NCI-H2029 treated with DMSO at 0.1 percent for 48 hours (cell line): ENCODE data around the gene TUBGCP6.
"Not testable (repeated sequence)": the region's sequence is repeated elsewhere in the genome, so short reads cannot be mapped to it uniquely, and the experiment has no call there.

ENCODE experiments used
- DNase-seq: peaks from one replicate; lab custom pipeline; 2025; lab: John Stamatoyannopoulos, UW

Gene TUBGCP6

GRCh38 chr22:50280022-50280707, 35.3 kb upstream of the TUBGCP6 start:
- DNase-seq = no peak

GRCh38 chr22:50278956-50279619, 34.3 kb upstream of the TUBGCP6 start:
- no peak for DNase-seq

GRCh38 chr22:50278461-50278860, 33.6 kb upstream of the TUBGCP6 start:
- no peak for DNase-seq

- no peak for DNase-seq
These were observed 32.9 kb upstream of the TUBGCP6 start for GRCh38 chr22:50277761-50278160.

GRCh38 chr22:50276143-50276542, 31.3 kb upstream of the TUBGCP6 start:
- no peak for DNase-seq

- DNase-seq = no peak
These were observed 30.6 kb upstream of the TUBGCP6 start for GRCh38 chr22:50275181-50276055.

- DNase-seq = no peak
These were observed 29.9 kb upstream of the TUBGCP6 start for GRCh38 chr22:50274771-50275170.

- DNase-seq = no peak
These were observed 29.5 kb upstream of the TUBGCP6 start for GRCh38 chr22:50274311-50274710.

GRCh38 chr22:50273781-50274180, 29.0 kb upstream of the TUBGCP6 start:
- not testable (repeated sequence) for DNase-seq

- DNase-seq = not testable (repeated sequence)
These were observed 28.5 kb upstream of the TUBGCP6 start for GRCh38 chr22:50273352-50273751.

GRCh38 chr22:50272044-50272802, 27.4 kb upstream of the TUBGCP6 start:
- no peak for DNase-seq

- no peak for DNase-seq
These were observed 26.7 kb upstream of the TUBGCP6 start for GRCh38 chr22:50271519-50271970.

- DNase-seq = no peak
These were observed 26.0 kb upstream of the TUBGCP6 start for GRCh38 chr22:50270666-50271394.

- DNase-seq = no peak
These were observed 25.3 kb upstream of the TUBGCP6 start, which contains the start of gene MAPK11 for GRCh38 chr22:50269970-50270665. Gene MAPK11, minus strand, starts transcription at chr22:50270380. Its CDS starts 88 bp downstream, at chr22:50270292.

- no peak for DNase-seq
These were observed 24.7 kb upstream of the TUBGCP6 start for GRCh38 chr22:50269573-50269969.

- no peak for DNase-seq
These were observed 23.9 kb upstream of the TUBGCP6 start for GRCh38 chr22:50268655-50269113.

GRCh38 chr22:50267591-50268390, 23.0 kb upstream of the TUBGCP6 start:
- no peak for DNase-seq

- DNase-seq = no peak
These were observed 22.2 kb upstream of the TUBGCP6 start for GRCh38 chr22:50266994-50267393.

GRCh38 chr22:50264946-50265669, 20.3 kb upstream of the TUBGCP6 start:
- DNase-seq = no peak
